ENCODE results near the gene LIPM.
A peak's percentile ranks its signal among the peaks of the same experiment; 100 is the strongest.

Gene LIPM

DNA sequence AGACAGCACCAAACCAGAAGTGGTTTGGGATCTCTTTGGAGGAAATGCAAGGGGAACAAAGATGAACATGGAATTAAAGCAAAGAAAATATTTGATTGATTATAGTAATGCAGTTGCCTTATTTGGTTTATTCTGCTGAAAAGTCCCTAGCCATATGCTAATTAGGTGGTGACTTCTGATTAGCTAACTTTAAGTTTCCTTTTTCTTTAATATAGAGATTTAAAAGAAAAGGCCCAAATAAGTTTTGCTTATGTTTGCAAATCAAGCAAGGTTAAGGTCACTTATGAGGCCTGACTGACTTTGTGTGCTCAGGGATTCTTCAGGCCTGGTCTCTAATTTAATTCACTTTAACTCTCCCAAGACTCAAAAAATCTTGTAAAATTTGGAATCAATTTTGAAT lies 55.3 kb downstream of the LIPM start:
- Histone ChIP-seq H3K9me3 (ENCODE audit: control extremely low read depth in 1 of 5, control insufficient read depth in 4 of 5, insufficient read depth in 2 of 5, low read depth in 1 of 5, low read length in 4 of 5) (no peaks in the 10 kb centered on the region), H3K4me1 (ENCODE audit: control extremely low read depth in 1 of 4, control insufficient read depth in 4 of 4, insufficient read depth in 4 of 4, low read length in 3 of 4) (peaks cover 5 to 36% (median 11%) of the 10 kb centered on the region in 4 experiments), H3K4me3 (ENCODE audit: control insufficient read depth in 1 of 7, extremely low read depth in 1 of 7, insufficient read depth in 4 of 7, low read depth in 2 of 7, low read length in 6 of 7) (no peak overlapping the region), H3K36me3 (ENCODE audit: control insufficient read depth in 4 of 4, insufficient read depth in 4 of 4, low read length in 3 of 4) (no peaks in the 10 kb centered on the region), H3K27me3 (replicated peaks in 2 of 5; ENCODE audit: control insufficient read depth in 4 of 5, insufficient read depth in 5 of 5, low read length in 4 of 5) (no peaks in the 10 kb centered on the region), H3K27ac (ENCODE audit: insufficient read depth in 1 of 2, low read depth in 1 of 2, low read length in 2 of 2, poor library complexity in 1 of 2, severe bottlenecking in 2 of 2) (no peak overlapping the region)
- ChIA-PET CTCF (interaction anchor here (0.9 to 1.2 kb wide), 2 partner anchors 74 to 360 kb away, joined by 3 read pairs; no protein-coding TSS in a partner anchor), POLR2A (no interaction called here)
- DNase-seq: no peak

DNA sequence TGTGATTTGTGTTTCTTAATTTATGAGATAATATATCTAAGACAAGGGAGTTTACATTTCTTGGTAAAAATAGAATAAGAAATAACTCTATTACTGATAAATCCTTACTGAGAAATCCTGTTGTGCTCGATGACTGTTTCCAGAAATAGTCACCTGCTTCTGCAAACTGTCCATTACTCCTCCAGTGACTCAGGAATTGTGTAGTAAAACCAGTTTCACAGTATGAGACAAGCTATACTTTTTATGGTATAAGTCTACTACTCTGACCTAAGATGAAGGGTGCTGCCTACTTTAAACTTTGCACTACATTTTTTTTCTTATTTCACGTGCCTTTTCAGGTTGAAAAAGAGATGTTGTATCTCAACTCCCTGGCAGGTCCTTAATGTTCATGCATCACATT lies 56.0 kb downstream of the LIPM start:
- no peak overlapping the region for H3K27ac ChIP-seq (ENCODE audit: insufficient read depth in 1 of 2, low read depth in 1 of 2, low read length in 2 of 2, poor library complexity in 1 of 2, severe bottlenecking in 2 of 2)
- no CpG with 5 or more reads among the region's 2 CpGs for WGBS (ENCODE audit: insufficient coverage)
- H3K9me3 ChIP-seq (ENCODE audit: control extremely low read depth in 1 of 5, control insufficient read depth in 4 of 5, insufficient read depth in 2 of 5, low read depth in 1 of 5, low read length in 4 of 5): no peaks in the 10 kb centered on the region
- DNase-seq: no peak
- no peaks in the 10 kb centered on the region for H3K27me3 ChIP-seq (replicated peaks in 2 of 5; ENCODE audit: control insufficient read depth in 4 of 5, insufficient read depth in 5 of 5, low read length in 4 of 5)
- H3K36me3 ChIP-seq (ENCODE audit: control insufficient read depth in 4 of 4, insufficient read depth in 4 of 4, low read length in 3 of 4): no peaks in the 10 kb centered on the region
- H3K4me3 ChIP-seq (ENCODE audit: control insufficient read depth in 1 of 7, extremely low read depth in 1 of 7, insufficient read depth in 4 of 7, low read depth in 2 of 7, low read length in 6 of 7): no peak overlapping the region
- H3K4me1 ChIP-seq (ENCODE audit: control extremely low read depth in 1 of 4, control insufficient read depth in 4 of 4, insufficient read depth in 4 of 4, low read length in 3 of 4): peaks cover 3 to 30% (median 5%) of the 10 kb centered on the region in 4 experiments
- CTCF ChIA-PET: interaction anchor here (0.9 kb wide), 1 partner anchor 73 kb away, joined by 3 read pairs; no protein-coding TSS in a partner anchor
- POLR2A ChIA-PET: no interaction called here

DNA sequence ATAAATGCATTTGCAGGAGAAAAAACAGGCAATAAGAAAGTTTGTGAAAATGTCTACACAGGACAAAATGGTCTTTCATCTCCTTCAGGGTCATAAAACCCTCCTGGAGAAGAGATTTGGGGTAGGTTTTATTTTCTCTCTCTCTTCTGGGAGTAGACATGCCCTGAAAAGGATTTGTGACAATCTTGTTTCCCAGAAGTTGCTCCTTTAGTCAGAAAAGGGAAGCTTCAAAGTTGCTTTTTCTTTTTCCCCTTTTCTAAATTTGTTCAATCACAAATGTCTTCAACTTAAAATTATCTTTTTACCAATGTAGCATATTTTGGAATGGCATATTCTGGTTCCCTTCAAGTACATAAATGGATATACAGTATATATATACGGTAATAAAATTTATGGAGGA lies 58.5 kb downstream of the LIPM start:
- no peak for DNase-seq

DNA sequence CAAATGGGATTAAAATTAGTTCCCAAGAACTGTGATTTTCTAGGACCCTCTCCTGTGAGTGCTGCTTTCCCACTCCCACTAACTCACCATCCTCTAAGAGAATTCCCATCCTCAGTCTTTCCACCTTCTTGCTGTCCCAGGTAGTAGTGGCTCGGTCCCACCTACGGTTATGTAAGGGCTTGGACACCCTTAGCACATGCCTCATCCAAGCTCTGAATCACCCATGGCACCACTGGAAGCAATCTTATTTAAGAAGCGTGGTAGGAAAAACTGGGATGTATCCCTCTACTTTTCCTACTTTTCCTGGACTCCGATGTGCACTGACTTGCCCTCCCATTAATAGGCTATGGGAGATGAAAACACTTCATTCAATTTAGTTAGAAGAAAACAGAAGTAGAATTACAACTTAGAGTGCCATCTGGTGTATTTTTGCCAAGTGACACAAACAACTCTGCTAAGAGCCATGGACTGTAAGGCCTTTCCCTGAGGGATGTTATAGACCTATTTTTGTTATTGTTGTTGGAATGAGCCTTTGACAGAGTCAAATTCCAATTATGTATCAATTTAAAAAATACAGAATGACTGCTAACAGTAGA lies 62.8 kb downstream of the LIPM start:
- no peak overlapping the region for H3K4me3 ChIP-seq (ENCODE audit: control insufficient read depth in 1 of 7, extremely low read depth in 1 of 7, insufficient read depth in 4 of 7, low read depth in 2 of 7, low read length in 6 of 7)
- 78% methylated on average over 3 of the region's 4 CpGs for WGBS (ENCODE audit: insufficient coverage)
- no peak overlapping the region for H3K27ac ChIP-seq (ENCODE audit: insufficient read depth in 1 of 2, low read depth in 1 of 2, low read length in 2 of 2, poor library complexity in 1 of 2, severe bottlenecking in 2 of 2)
- H3K4me1 ChIP-seq (ENCODE audit: control extremely low read depth in 1 of 4, control insufficient read depth in 4 of 4, insufficient read depth in 4 of 4, low read length in 3 of 4): peaks cover 0 to 8% (median 2%) of the 10 kb centered on the region in 4 experiments
- H3K36me3 ChIP-seq (ENCODE audit: control insufficient read depth in 4 of 4, insufficient read depth in 4 of 4, low read length in 3 of 4): no peaks in the 10 kb centered on the region
- ChIA-PET CTCF (interaction anchor here (0.6 to 6.3 kb wide), 6 partner anchors 12 to 301 kb away, joined by 3 to 70 read pairs (median 5); no protein-coding TSS in a partner anchor), POLR2A (no interaction called here)
- DNase-seq: peak; percentile 56 to 75 (median 69)
- no peaks in the 10 kb centered on the region for H3K9me3 ChIP-seq (ENCODE audit: control extremely low read depth in 1 of 5, control insufficient read depth in 4 of 5, insufficient read depth in 2 of 5, low read depth in 1 of 5, low read length in 4 of 5)
- no peaks in the 10 kb centered on the region for H3K27me3 ChIP-seq (replicated peaks in 2 of 5; ENCODE audit: control insufficient read depth in 4 of 5, insufficient read depth in 5 of 5, low read length in 4 of 5)

More for the DNA sequence above, 58.5 kb downstream of the LIPM start:
- POLR2A ChIA-PET: no interaction called here
- no peak overlapping the region for H3K27ac ChIP-seq (ENCODE audit: insufficient read depth in 1 of 2, low read depth in 1 of 2, low read length in 2 of 2, poor library complexity in 1 of 2, severe bottlenecking in 2 of 2)
- peaks cover 0 to 20% (median 2%) of the 10 kb centered on the region in 4 experiments for H3K4me1 ChIP-seq (ENCODE audit: control extremely low read depth in 1 of 4, control insufficient read depth in 4 of 4, insufficient read depth in 4 of 4, low read length in 3 of 4)
- no peaks in the 10 kb centered on the region for H3K27me3 ChIP-seq (replicated peaks in 2 of 5; ENCODE audit: control insufficient read depth in 4 of 5, insufficient read depth in 5 of 5, low read length in 4 of 5)
- CTCF ChIA-PET: interaction anchor here (1.2 to 6.3 kb wide), 3 partner anchors 7 to 25 kb away, joined by 3 to 70 read pairs (median 8); no protein-coding TSS in a partner anchor
- no peaks in the 10 kb centered on the region for H3K36me3 ChIP-seq (ENCODE audit: control insufficient read depth in 4 of 4, insufficient read depth in 4 of 4, low read length in 3 of 4)
- no CpG with 5 or more reads among the region's 1 CpG for WGBS (ENCODE audit: insufficient coverage)
- peak overlapping the region in 1 of 7 experiments; percentile 21 for H3K4me3 ChIP-seq (ENCODE audit: control insufficient read depth in 1 of 7, extremely low read depth in 1 of 7, insufficient read depth in 4 of 7, low read depth in 2 of 7, low read length in 6 of 7)
- H3K9me3 ChIP-seq (ENCODE audit: control extremely low read depth in 1 of 5, control insufficient read depth in 4 of 5, insufficient read depth in 2 of 5, low read depth in 1 of 5, low read length in 4 of 5): no peaks in the 10 kb centered on the region

DNA sequence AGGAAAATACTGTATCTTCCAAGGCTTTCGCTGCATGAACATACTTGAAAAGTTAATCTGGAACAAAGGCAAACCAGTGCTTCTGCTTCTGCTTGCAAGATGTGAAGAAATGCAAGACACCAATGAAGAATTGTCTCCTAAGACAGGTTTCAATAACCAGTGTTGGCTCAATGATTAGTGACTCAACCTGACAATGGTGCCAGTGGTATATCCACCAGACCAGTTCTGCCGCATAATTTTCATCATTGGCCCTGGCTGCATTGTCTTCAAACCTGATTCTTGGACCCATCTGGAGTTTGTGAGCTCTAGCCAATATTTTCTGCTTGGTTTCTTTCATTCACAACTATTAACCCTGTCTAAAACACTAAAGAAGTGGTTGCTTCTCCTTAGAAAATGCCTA lies 63.9 kb downstream of the LIPM start:
- no peaks in the 10 kb centered on the region for H3K27me3 ChIP-seq (replicated peaks in 2 of 5; ENCODE audit: control insufficient read depth in 4 of 5, insufficient read depth in 5 of 5, low read length in 4 of 5)
- DNase-seq: no peak
- CTCF ChIA-PET: interaction anchor here (0.8 kb wide), 1 partner anchor 31 kb away, joined by 3 read pairs; no protein-coding TSS in a partner anchor
- H3K36me3 ChIP-seq (ENCODE audit: control insufficient read depth in 4 of 4, insufficient read depth in 4 of 4, low read length in 3 of 4): no peaks in the 10 kb centered on the region
- POLR2A ChIA-PET: no interaction called here
- H3K4me3 ChIP-seq (ENCODE audit: control insufficient read depth in 1 of 7, extremely low read depth in 1 of 7, insufficient read depth in 4 of 7, low read depth in 2 of 7, low read length in 6 of 7): no peak overlapping the region
- no peaks in the 10 kb centered on the region for H3K9me3 ChIP-seq (ENCODE audit: control extremely low read depth in 1 of 5, control insufficient read depth in 4 of 5, insufficient read depth in 2 of 5, low read depth in 1 of 5, low read length in 4 of 5)
- H3K4me1 ChIP-seq (ENCODE audit: control extremely low read depth in 1 of 4, control insufficient read depth in 4 of 4, insufficient read depth in 4 of 4, low read length in 3 of 4): no peaks in the 10 kb centered on the region
- WGBS (ENCODE audit: insufficient coverage): 93% methylated on average over 2 of the region's 2 CpGs
- no peak overlapping the region for H3K27ac ChIP-seq (ENCODE audit: insufficient read depth in 1 of 2, low read depth in 1 of 2, low read length in 2 of 2, poor library complexity in 1 of 2, severe bottlenecking in 2 of 2)

DNA sequence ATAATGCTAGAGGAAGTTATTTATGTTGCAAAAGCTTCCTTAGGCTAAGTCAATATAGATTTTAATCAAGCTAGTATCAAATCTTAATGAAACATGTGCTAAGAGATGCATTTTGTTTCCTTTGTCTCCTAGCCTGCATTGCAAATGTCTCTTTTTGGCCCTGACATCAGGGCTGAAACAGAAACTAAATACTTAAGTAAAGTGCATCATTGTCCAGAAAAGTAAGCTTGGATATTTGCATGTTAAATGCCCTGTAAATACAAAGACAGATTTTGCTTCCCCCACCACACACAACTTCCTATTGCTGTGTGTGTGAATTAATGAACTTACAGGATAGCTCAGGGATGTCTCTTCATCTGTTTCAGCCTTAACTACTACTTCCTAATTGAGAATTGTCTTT lies 67.6 kb downstream of the LIPM start:
- H3K4me1 ChIP-seq (ENCODE audit: control extremely low read depth in 1 of 4, control insufficient read depth in 4 of 4, insufficient read depth in 4 of 4, low read length in 3 of 4): no peaks in the 10 kb centered on the region
- CTCF ChIA-PET: interaction anchor here (0.8 to 1.6 kb wide), 8 partner anchors 9 to 305 kb away, joined by 3 to 11 read pairs (median 4); partner anchors contain the start of gene STAMBPL1
- no peak overlapping the region for H3K27ac ChIP-seq (ENCODE audit: insufficient read depth in 1 of 2, low read depth in 1 of 2, low read length in 2 of 2, poor library complexity in 1 of 2, severe bottlenecking in 2 of 2)
- POLR2A ChIA-PET: no interaction called here
- H3K9me3 ChIP-seq (ENCODE audit: control extremely low read depth in 1 of 5, control insufficient read depth in 4 of 5, insufficient read depth in 2 of 5, low read depth in 1 of 5, low read length in 4 of 5): no peaks in the 10 kb centered on the region
- H3K27me3 ChIP-seq (replicated peaks in 2 of 5; ENCODE audit: control insufficient read depth in 4 of 5, insufficient read depth in 5 of 5, low read length in 4 of 5): no peaks in the 10 kb centered on the region
- H3K4me3 ChIP-seq (ENCODE audit: control insufficient read depth in 1 of 7, extremely low read depth in 1 of 7, insufficient read depth in 4 of 7, low read depth in 2 of 7, low read length in 6 of 7): no peak overlapping the region
- DNase-seq: peak in 2 of 3 donors; percentile 24 to 27
- no peaks in the 10 kb centered on the region for H3K36me3 ChIP-seq (ENCODE audit: control insufficient read depth in 4 of 4, insufficient read depth in 4 of 4, low read length in 3 of 4)

All from common myeloid progenitor, CD34-positive (primary cell).